PFSK-1 (cell line): ENCODE measurements around the gene FAM180A.

Source experiments
- FOXP2 ChIP-seq: optimal IDR thresholded peaks from 2 replicates; pipeline ENCODE3; 2011; ENCODE audit warnings: borderline replicate concordance, control low read depth, inconsistent platforms; ENCODE audit not compliant: insufficient read depth; ENCODE audit errors: extremely low read length, extremely low read depth
- POLR2AphosphoS5 ChIP-seq: IDR thresholded peaks from 2 replicates; pipeline ENCODE4 v1.6.1; 2012; ENCODE audit warnings: low read depth, mild to moderate bottlenecking, control low read depth, low read length, moderate library complexity
- REST ChIP-seq, 2 experiments: IDR thresholded peaks; 2 replicates each; pipeline versions ENCODE4 v1.6.1 to v1.8.0; 2011 to 2012; ENCODE audit warnings: low read depth in 2 of 2, low read length in 2 of 2, control low read depth in 1 of 2, inconsistent platforms in 1 of 2, mild to moderate bottlenecking in 1 of 2, moderate library complexity in 1 of 2; ENCODE audit not compliant: insufficient read depth in 1 of 2

- TF ChIP-seq FOXP2 (no peak), POLR2AphosphoS5 (no peak), REST (IDR thresholded peaks at IDR 0.05; ENCODE audit: insufficient read depth in 1 of 2, low read depth in 2 of 2, low read length in 2 of 2) (no peak)
These were observed 34.2 kb upstream of the FAM180A start for GRCh38 chr7:135782801-135783200.
